ENCODE data around the gene PCBP2.
A peak's percentile ranks its signal among the peaks of the same experiment; 100 is the strongest.
"Not testable (repeated sequence)": the region's sequence is repeated elsewhere in the genome, so short reads cannot be mapped to it uniquely, and the experiment has no call there.

PCBP2 gene

DNA sequence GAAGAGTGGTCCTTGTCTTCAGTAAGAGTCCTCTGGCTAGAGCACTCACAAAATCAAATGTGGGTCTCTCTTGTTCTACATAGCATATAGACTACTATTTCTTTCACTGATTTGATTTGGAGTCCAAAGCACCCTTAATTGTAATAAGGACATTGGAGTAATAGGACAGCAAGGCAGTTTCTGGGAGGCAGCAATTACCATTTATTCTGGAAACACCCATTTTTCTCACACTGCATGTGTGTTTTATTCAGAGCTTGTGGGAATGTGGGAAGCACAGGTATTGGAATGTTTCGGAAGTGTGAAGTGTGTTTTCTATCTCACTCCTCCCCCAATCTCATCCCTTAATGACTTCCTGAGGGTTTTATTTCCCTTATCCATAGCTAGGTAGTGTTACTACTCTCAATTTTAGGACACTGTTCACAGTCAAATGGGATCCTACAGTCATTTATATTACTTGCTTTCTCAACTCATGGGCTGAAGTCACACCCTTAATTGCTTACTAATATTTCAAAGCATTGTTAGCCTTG lies 20.2 kb downstream of the PCBP2 start:
- DNase-seq (ENCODE audit: low spot score): no peak

DNA sequence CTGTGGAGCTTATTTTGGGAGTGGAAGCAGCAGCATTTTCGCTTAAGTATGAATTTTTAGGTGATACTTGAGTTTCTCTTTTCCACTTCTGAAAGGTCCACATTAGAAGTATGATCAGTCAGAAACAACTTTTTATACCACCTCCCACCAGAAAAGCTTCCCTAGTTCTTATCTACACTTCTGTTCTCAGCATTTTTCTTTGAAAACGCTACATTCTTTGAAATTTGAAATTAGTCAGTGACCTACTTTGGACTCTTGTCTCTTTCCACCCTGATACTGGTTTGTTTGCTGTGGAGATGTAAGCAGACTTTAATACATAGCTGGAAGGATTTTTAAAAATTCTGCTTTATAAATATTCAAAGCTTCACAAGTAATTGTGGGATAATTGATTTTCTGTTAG lies 22.2 kb downstream of the PCBP2 start:
- DNase-seq (ENCODE audit: low spot score): no peak

DNA sequence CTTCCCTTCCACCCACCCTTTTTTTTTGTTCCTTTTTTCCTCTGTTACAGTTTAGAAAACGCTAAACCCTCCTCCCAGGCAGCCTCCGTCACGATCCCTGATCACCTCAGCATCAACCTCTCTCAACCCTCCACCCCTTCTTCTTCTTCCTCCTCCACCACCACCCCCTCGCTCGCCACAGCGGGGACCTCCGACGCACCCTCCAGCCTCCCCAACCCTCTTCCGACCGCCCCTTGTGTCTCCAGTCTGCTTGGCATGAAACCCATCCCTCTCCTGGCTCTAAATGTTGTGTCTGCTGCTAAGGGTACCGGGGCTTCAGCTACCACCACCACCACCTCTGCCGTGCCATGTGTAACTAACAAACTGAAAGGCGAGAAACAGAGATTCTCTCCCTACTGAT lies 22.9 kb downstream of the PCBP2 start:
- no peak for DNase-seq (ENCODE audit: low spot score)

DNA sequence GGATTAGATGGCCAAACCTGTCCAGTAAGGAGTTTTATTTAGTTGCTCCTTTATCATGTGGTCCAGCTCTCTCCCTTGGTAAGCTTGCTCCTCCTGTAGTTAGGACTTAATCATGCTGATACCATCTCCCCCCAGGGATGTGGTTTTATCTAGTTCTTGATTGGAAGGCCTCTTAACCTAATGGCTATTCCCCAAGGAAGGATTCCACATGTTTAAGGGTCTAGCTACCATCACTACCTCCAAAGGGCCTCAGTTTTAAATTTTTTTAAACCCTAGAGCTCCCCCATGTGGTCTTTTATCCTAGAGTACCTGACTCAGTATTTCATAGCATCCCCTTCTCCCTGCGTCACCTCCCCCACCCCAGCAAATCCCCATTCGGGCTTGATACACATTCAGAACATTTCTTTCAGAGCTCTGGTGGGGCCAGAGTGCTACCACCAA lies 24.9 kb downstream of the PCBP2 start:
- no peak for DNase-seq (ENCODE audit: low spot score)

DNA sequence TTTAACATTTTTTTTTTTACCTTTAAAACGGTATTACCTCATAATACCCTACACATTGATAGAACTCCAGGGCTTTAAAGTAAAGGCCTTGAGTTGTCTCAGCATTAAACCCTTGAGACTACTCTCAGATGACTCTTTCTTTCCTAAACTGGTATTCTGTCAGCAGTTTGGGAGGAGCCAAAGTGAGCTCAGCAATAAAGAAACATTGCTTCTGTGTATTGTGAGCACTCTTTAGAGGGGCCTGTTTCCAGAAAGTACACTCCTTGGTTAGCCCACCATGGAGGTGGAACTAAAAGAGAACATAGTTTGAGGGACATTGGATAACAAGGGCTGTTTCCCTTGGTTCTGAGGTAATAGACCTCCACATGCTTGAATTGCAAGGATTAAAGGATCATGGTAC lies 27.0 kb downstream of the PCBP2 start:
- no peak for DNase-seq (ENCODE audit: low spot score)

DNA sequence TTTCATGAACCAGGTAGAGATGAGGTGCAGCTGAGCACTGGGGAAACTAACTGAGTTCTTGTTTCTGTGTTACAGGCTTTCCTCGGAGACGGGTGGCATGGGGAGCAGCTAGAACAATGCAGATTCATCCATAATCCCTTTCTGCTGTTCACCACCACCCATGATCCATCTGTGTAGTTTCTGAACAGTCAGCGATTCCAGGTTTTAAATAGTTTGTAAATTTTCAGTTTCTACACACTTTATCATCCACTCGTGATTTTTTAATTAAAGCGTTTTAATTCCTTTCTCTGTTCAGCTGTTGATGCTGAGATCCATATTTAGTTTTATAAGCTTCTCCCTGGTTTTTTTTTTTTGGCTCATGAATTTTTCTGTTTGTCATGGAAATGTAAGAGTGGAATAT lies 27.4 kb downstream of the PCBP2 start:
- DNase-seq (ENCODE audit: low spot score): no peak

DNA sequence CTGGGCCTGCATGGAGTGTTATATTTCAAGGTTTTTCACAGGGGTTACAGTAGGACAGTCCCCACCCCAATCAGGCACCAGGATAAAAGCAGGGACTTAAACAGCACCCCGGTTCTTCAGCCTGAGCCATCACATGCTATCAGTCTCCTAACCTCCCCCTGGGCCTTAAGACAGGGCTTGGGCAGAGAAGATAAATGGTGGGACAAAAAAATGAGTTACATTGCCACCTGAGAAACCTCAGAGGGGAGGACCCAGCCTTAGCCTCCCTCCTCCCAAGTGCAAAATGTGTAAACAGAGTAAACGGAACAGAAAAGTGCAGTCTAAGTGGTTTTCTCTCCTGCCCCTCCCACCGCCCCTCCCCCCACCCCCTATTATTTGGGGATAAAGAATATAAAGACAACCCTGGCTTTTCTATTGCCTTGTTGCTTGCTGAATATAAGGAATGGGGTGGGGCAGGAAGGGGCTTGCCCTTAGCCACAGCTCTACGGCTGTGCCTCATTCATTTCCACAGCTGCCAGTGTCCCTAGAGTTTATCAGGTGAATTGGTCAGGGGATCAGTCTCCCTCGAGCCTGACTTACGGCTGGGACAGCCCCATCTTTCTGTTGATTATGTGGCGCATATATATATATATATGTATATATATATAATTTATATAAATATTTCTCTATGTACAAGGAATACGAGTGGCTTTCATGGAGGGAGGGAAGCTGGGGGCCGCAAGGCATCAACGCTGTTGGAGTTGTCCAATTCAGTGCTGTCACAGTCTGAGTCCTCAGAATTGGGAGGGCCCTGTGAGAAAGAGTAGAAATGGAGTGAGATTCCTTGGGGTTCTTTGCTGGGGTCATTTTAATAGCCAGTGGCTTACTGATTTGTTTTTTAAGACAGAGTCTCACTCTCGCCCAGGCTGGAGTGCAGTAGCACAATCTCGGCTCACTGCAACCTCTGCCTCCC lies 28.9 kb downstream of the PCBP2 start:
- no peak for DNase-seq (ENCODE audit: low spot score)

DNA sequence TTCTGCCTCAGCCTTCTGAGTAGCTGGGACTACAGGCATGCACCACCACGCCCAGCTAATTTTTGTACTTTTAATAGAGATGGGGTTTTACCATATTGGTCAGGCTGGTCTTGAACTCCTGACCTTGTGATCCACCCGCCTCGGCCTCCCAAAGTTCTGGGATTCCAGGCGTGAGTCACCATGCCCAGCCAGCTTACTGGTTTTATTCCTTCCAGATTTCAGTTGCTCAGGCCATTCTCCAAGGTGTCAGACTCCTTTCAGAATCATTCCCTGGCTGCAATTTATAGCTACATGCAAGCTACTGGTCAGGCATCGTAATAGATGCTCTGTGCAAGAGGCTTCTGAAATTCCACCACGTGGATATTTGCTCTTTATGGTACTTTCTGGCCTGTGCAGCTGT lies 29.6 kb downstream of the PCBP2 start:
- DNase-seq (ENCODE audit: low spot score): not testable (repeated sequence)

DNA sequence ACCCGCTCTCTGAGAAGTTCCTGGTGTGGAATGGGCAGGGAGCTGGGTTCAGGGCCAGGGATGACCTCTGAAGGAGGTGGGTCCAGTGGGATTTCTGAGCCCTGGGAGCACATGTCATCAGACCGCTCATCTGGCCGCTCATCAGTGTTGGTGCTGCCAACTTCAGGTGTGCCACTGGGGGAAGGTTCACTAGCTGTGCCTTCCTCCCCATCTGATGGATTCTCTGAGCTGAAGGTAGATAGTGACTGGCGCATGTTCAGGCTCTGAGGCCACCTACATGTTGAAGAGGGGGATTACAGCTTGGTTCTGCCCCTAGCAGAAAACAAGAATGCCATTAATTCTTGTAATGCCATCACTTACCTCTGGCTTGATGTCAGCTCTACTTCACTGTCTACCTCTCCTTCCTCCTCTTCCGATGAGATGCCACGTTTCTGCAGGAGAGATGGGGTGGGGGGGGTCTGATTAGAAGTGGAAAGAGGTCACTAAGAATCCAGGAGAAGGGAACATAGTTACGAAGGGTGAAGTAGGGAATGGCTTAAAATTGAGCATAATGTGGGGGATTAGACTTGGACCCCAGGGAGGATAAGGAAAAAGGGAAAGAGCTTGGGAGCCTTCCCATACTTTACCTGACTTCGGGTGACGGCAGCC lies 30.2 kb downstream of the PCBP2 start:
- DNase-seq (ENCODE audit: low spot score): no peak

DNA sequence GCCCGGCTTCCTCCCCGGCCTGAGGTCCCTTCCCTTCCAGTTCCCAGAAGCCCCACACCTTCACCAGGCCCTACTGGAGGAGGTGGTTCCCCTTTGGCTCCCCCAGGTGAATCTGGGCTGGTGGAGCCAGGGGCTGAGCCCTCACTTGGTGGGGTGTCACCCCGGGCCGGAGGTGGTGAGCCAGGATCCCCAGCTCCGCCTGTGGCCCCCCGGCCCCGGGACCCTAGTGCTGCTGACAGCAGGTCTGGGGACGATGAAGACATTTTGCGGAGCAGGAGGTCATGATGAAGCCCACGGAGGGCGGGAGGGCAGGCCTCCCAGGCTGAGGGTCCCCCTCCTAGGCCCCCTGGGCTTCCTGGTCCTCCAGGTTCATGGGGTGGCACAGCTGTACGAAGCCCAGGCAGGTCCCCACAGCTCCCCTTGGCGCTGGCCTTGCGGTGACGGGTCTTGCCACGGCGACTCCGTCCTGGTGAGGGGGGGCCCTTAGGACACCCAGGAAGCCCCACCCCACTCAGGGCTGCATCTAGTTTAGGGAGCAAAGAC lies 30.8 kb downstream of the PCBP2 start:
- DNase-seq (ENCODE audit: low spot score): no peak

DNA sequence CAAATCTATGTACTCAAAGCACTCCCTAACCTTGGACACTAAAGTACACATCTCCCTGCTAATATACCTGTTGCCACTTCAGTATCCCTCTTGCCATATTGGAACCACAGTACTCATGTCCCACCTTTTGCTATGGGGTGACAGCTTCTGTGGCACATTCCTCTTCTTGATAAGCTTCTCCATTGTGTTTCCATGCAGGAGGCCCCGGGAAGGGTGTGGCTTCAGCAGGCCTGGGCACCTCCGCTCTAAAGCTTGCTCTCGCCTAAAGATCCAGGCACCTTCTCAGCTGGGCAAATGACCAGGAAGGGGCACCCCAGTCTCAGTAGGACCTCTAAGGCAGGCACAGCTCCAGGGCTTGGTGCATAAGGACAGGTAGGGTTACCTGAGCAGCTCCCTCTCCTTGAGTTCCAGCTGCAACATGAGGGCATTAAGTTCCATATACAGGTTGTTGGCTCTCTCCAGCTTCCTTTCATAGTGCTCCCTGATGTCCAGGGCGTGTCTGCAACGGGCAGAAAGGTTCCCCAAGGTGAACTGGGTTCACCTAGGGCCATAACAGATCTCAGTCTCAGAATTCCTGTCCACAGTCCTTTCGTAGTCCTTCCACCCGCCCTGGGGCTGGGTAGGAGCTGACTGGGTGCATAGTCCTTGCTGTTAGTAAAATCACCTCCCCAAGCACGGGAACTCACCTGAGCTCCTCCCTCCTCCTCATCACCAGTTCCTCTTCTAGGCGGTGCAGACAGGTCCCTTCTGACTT lies 31.5 kb downstream of the PCBP2 start:
- no peak for DNase-seq (ENCODE audit: low spot score)

DNA sequence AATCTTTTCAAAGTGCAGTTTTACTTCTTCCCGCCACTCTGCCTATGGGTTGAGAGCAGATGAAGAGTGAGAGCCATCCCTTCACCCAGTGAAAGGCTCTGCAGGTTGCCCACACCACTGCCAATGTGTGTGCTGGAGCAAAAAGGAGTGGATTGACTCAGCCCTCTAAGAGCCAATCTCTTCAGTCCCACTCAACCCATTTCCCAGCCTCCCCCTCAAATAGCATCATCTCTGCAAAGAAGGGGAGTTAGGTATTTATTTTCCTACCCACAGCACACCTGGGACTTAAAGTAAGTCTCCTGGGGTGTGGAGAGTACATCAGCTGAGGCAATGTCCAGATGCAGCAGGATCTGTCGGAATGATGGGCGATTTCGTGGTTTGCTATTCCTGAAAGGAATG lies 32.1 kb downstream of the PCBP2 start:
- no peak for DNase-seq (ENCODE audit: low spot score)

DNA sequence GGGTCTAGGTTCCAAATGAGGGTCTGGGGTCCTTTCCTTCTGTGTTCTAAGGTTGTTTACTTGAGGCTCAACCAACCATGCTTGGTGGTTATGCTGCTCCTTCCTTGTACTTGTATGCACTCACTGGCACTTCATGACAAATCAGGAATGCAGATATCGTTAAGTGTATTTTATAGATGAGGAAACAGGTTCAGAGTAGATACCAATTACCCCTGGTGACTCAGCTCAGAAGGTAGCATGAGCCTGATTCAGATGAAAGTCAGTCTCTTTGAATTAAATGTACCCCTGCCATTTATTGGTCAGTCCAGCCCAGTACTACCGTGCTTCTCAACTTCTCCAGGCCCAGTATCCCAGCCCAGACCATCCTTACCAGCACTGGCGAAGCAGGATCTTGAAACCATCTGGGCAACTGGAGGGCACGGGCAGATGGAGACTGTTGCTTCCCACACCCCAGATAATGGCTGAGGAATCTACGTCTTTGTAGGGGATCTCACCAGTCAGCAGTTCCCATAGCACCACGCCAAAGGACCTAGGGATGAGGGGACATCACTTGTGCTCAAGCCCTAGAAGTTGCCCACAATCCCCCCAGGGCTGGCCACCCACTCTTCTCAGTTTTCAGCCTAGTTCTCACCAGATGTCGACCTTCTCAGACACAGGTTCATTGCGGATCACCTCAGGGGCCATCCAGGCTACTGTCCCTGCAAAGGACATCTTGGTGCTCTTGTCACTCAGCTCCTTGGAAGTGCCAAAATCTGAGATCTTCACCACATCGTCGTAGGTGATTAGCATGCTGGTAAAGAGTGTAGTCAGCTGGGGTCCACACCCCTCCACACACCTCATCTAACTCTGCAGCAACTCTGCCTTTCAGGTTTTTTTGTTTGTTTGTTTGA lies 33.0 kb downstream of the PCBP2 start:
- no peak for DNase-seq (ENCODE audit: low spot score)

DNA sequence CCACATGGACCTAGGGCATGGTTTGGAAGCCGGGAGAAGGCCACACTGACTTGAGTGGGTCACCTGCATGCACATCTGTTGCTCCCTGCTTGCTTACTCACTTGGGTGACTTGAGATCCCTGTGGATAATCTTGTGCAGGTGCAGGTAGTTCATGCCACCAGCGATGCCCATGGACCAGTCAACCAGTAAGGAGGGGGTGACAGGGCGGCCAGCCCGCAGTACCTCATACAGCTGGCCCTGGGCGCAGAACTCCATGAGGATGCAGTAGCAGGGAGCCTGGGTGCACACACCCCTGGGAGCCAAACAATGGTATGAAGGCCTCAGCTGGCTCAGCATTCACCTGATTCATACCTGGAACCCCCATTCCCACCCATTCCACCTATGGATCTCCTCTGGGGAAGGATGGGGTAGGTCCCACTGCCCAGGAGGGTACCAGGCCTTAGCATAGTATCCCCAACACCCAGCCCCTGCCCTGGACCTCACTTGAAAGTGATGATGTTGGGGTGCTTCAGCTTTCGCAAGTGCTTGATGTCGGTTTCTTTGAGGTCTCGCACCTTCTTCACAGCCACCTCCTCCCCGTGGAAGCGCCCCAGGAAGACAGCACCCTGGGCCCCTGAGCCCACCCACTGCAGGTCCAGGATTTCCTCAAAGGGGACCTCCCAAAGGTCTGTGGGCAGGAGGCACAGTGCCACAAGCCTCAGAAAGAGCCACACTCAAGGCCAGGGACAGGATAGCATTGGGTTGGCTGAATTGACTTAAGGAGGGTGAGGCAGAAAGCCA lies 34.2 kb downstream of the PCBP2 start:
- DNase-seq (ENCODE audit: low spot score): no peak

DNA sequence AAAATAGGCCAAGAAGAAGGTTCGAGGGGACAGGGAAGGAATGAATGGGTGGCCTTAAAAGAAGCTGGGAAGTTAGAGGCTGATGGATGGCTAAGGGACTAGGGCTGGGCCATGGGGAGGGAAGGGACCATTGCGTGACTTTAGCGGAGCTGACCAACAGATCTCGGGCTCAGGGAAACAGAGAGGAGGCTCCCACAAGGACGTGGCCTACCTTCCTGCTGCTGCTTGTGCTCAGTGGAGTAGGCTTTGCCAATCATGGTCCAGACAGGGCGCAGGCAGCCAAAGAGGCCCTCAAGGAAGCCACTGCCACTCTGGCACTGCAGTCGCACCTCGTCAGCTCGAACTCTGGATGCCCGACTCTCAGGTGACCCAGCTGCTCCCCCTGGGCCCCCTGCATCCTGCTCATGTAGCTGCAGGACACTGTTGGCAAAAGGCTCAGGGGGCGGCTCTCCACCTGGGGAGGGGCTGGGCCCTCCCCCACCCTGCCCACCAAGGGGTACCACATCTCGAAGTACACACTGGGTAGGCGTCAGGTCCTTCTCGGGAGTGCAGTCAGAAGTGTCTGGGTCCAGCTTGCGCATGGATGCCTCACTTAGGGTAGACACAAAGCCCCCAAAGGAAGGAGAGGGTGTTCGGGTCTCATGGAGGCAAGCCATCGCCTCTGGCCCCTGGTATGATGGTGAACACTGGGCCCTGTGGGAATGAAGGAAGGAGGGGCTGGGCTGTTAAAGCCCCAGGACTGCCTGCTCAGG lies 35.0 kb downstream of the PCBP2 start:
- no peak for DNase-seq (ENCODE audit: low spot score)

DNA sequence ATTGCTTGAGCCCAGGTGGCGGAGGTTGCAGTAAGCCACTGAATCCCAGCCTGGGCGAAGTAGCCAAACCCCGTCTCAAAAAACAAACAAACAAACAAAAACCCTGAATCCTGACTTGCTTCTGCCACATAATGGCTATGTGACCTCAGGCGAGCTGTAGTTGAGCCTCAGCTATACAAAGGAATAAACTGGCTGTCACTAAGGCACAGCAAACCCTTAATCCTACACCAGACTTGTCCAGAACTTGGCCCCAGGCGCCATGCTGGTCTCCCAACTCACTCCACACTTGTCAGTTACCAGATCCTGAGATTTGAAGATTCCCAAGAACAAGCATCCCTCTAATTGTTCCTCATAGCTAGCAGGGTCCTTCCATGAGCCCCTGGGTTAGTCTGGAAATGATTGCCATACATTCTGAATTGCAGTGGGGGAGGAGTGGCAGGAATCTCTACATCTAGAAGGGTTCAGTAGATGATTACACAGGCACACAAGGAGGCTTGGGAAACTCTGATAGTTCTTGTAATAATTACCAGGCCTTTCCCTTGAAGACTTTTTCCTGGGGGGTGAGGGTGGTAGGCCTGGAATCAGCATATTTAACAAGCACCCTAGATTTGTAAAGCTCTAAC lies 37.5 kb downstream of the PCBP2 start:
- DNase-seq (ENCODE audit: low spot score): no peak

DNA sequence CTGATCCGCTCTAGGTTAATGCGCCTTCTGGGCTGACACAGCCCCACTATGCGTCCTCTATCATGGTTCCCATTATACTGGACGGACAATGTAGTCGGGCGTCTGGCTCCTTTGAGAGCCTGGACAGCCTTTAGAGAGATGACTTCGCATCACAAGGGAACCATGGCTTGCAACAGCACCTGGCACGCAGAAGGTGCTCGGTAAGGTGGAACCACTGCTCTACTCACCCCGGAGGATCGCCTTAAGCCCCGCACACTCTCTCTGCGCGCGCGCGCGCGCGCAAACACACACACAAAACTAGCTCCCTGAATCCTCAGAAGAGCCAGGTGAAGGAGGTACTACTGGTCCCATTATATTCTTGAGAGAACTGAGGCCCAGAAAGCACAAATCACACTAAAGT lies 40.3 kb downstream of the PCBP2 start:
- DNase-seq (ENCODE audit: low spot score): no peak

DNA sequence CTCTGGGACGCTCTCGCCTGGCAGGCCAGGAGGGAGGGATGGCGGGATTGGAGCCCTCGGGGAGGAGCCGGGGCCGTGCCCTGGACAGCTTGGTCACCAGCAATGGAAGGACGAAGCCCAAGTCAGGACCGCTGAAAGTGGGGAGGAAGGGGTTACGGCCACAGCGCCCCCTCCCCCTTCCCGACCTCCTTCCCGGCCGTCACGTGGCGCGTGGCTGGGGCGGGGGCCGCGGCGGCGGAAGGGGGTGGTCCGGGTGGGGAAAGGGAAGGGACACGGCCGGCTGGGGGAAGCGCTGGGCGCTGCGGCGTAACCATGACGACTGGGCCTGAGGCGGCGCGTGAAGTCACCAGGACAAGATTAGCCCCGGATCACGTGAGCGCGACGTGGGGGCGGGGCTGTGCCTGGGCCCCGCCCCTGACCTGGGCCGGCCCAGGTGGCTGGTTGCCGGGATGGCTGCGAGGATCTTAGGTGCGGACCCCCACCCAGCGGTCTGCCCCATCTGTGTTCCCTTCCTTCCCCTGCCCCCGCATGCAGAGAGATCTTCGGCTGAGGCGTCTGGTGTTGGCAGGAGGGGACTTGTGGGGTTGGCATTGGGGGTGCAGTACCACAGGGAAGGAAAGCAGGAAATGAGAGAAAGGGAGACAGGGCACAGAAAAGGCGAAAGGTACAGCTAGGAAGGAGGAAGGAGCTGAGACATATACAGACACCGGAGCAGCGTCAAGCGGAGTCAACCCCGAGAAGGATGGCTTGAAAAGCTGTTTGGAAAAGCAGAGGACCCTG lies 41.1 kb downstream of the PCBP2 start:
- DNase-seq (ENCODE audit: low spot score): peak; percentile 86
